ENCODE measurements around the gene THUMPD2. TPM values are rescaled to one million over a fixed set of nuclear protein-coding genes. Genes with fewer than 3 reads are reported as not detected.

The THUMPD2 gene
- total and polyA plus RNA-seq, 2 experiments from 2014 or later, result 5.6 to 5.8 TPM

GRCh38 chr2:39718483-39718882 is 60.6 kb downstream of the THUMPD2 start:
- Histone ChIP-seq H3K4me1 (ENCODE audit: insufficient read depth) (0 out of 2 replicates have a peak, but pooled peaks cover 1% of the 10 kb centered on the region), H2AFZ (no peak overlapping the region), H3F3A (ENCODE audit: insufficient read depth) (no peaks in the 10 kb centered on the region), H3K9ac (no peak overlapping the region), H3K27me3 (replicated peaks; ENCODE audit: insufficient read depth) (no peaks in the 10 kb centered on the region), H3K4me2 (ENCODE audit: unreplicated experiment) (no peak overlapping the region), H3K4me3 (no peak overlapping the region), H3K79me2 (ENCODE audit: insufficient read depth) (no peaks in the 10 kb centered on the region), H3K36me3 (ENCODE audit: low read depth) (no peaks in the 10 kb centered on the region), H4K20me1 (ENCODE audit: insufficient read depth) (no peaks in the 10 kb centered on the region), H3K27ac (no peak overlapping the region), H3K9me3 (ENCODE audit: low read depth) (no peaks in the 10 kb centered on the region), H3K9me2 (ENCODE audit: insufficient read depth) (no peaks in the 10 kb centered on the region)
- in situ Hi-C loops (cut with MboI), result no loop called here
- WGBS, 2 experiments (ENCODE audit: low coverage in 1 of 2, low lambda C conversion rate in 2 of 2, missing lambda C conversion rate in 2 of 2), result 84 to 86% methylated on average over 9 of the region's 9 CpGs
- TF ChIP-seq EZH2phosphoT487 (IDR thresholded peaks at IDR 0.05; ENCODE audit: insufficient read depth, low read depth), result no peak
- no peak for TF ChIP-seq EZH2 (IDR thresholded peaks at IDR 0.05; ENCODE audit: insufficient read depth, poor library complexity, severe bottlenecking)
- DNase-seq, result no peak

GRCh38 chr2:39717067-39717466 is 62.0 kb downstream of the THUMPD2 start:
- 73 to 75% methylated on average over 12 of the region's 12 CpGs for WGBS, 2 experiments (ENCODE audit: low coverage in 1 of 2, low lambda C conversion rate in 2 of 2, missing lambda C conversion rate in 2 of 2)
- H3K9ac ChIP-seq, result no peak overlapping the region
- no peaks in the 10 kb centered on the region for H3K9me3 ChIP-seq (ENCODE audit: low read depth)
- no peak overlapping the region for H3K4me2 ChIP-seq (ENCODE audit: unreplicated experiment)
- H3K9me2 ChIP-seq (ENCODE audit: insufficient read depth), result no peaks in the 10 kb centered on the region
- H2AFZ ChIP-seq, result no peak overlapping the region
- H3K27me3 ChIP-seq (replicated peaks; ENCODE audit: insufficient read depth), result no peaks in the 10 kb centered on the region
- H3K36me3 ChIP-seq (ENCODE audit: low read depth), result no peaks in the 10 kb centered on the region
- H4K20me1 ChIP-seq (ENCODE audit: insufficient read depth), result no peaks in the 10 kb centered on the region
- H3K4me3 ChIP-seq, result no peak overlapping the region
- no peaks in the 10 kb centered on the region for H3K4me1 ChIP-seq (ENCODE audit: insufficient read depth)
- TF ChIP-seq EZH2phosphoT487 (IDR thresholded peaks at IDR 0.05; ENCODE audit: insufficient read depth, low read depth) (no peak), EZH2 (IDR thresholded peaks at IDR 0.05; ENCODE audit: insufficient read depth, poor library complexity, severe bottlenecking) (no peak)
- no peak overlapping the region for H3K27ac ChIP-seq
- no peak for DNase-seq
- in situ Hi-C loops (cut with MboI), result no loop called here
- H3F3A ChIP-seq (ENCODE audit: insufficient read depth), result no peaks in the 10 kb centered on the region
- H3K79me2 ChIP-seq (ENCODE audit: insufficient read depth), result no peaks in the 10 kb centered on the region

GRCh38 chr2:39715822-39716221 is 63.2 kb downstream of the THUMPD2 start:
- TF ChIP-seq EZH2phosphoT487 (IDR thresholded peaks at IDR 0.05; ENCODE audit: insufficient read depth, low read depth), result no peak
- no peak for TF ChIP-seq EZH2 (IDR thresholded peaks at IDR 0.05; ENCODE audit: insufficient read depth, poor library complexity, severe bottlenecking)
- no peak overlapping the region for H3K9ac ChIP-seq
- H3K27ac ChIP-seq, result no peak overlapping the region
- no peak overlapping the region for H2AFZ ChIP-seq
- in situ Hi-C loops (cut with MboI), result no loop called here
- H3K9me3 ChIP-seq (ENCODE audit: low read depth), result no peaks in the 10 kb centered on the region
- H3K4me2 ChIP-seq (ENCODE audit: unreplicated experiment), result no peak overlapping the region
- no peaks in the 10 kb centered on the region for H3K4me1 ChIP-seq (ENCODE audit: insufficient read depth)
- DNase-seq, result no peak
- no peaks in the 10 kb centered on the region for H3K9me2 ChIP-seq (ENCODE audit: insufficient read depth)
- H3F3A ChIP-seq (ENCODE audit: insufficient read depth), result no peaks in the 10 kb centered on the region
- H3K36me3 ChIP-seq (ENCODE audit: low read depth), result no peaks in the 10 kb centered on the region
- no peaks in the 10 kb centered on the region for H3K79me2 ChIP-seq (ENCODE audit: insufficient read depth)
- H3K4me3 ChIP-seq, result no peak overlapping the region
- no peaks in the 10 kb centered on the region for H4K20me1 ChIP-seq (ENCODE audit: insufficient read depth)
- no peaks in the 10 kb centered on the region for H3K27me3 ChIP-seq (replicated peaks; ENCODE audit: insufficient read depth)
- 74 to 82% methylated on average over 3 of the region's 3 CpGs for WGBS, 2 experiments (ENCODE audit: low coverage in 1 of 2, low lambda C conversion rate in 2 of 2, missing lambda C conversion rate in 2 of 2)

GRCh38 chr2:39715095-39715494 is 64.0 kb downstream of the THUMPD2 start:
- H3K36me3 ChIP-seq (ENCODE audit: low read depth), result no peaks in the 10 kb centered on the region
- TF ChIP-seq EZH2 (IDR thresholded peaks at IDR 0.05; ENCODE audit: insufficient read depth, poor library complexity, severe bottlenecking) (no peak), EZH2phosphoT487 (IDR thresholded peaks at IDR 0.05; ENCODE audit: insufficient read depth, low read depth) (no peak)
- H3K27me3 ChIP-seq (replicated peaks; ENCODE audit: insufficient read depth), result no peaks in the 10 kb centered on the region
- no peaks in the 10 kb centered on the region for H3F3A ChIP-seq (ENCODE audit: insufficient read depth)
- DNase-seq, result no peak
- no peak overlapping the region for H2AFZ ChIP-seq
- no peak overlapping the region for H3K9ac ChIP-seq
- H3K4me3 ChIP-seq, result no peak overlapping the region
- no peaks in the 10 kb centered on the region for H3K9me3 ChIP-seq (ENCODE audit: low read depth)
- H3K79me2 ChIP-seq (ENCODE audit: insufficient read depth), result no peaks in the 10 kb centered on the region
- H3K27ac ChIP-seq, result no peak overlapping the region
- no peaks in the 10 kb centered on the region for H3K4me1 ChIP-seq (ENCODE audit: insufficient read depth)
- H4K20me1 ChIP-seq (ENCODE audit: insufficient read depth), result no peaks in the 10 kb centered on the region
- H3K9me2 ChIP-seq (ENCODE audit: insufficient read depth), result no peaks in the 10 kb centered on the region
- in situ Hi-C loops (cut with MboI), result no loop called here
- H3K4me2 ChIP-seq (ENCODE audit: unreplicated experiment), result no peak overlapping the region

- H3K9me3 ChIP-seq (ENCODE audit: low read depth), result no peaks in the 10 kb centered on the region
- H3K36me3 ChIP-seq (ENCODE audit: low read depth), result no peaks in the 10 kb centered on the region
- TF ChIP-seq EZH2 (IDR thresholded peaks at IDR 0.05; ENCODE audit: insufficient read depth, poor library complexity, severe bottlenecking), result no peak
- TF ChIP-seq EZH2phosphoT487 (IDR thresholded peaks at IDR 0.05; ENCODE audit: insufficient read depth, low read depth), result no peak
- H3K9me2 ChIP-seq (ENCODE audit: insufficient read depth), result no peaks in the 10 kb centered on the region
- no peaks in the 10 kb centered on the region for H3K27me3 ChIP-seq (replicated peaks; ENCODE audit: insufficient read depth)
- H3K9ac ChIP-seq, result no peak overlapping the region
- no peaks in the 10 kb centered on the region for H3K4me1 ChIP-seq (ENCODE audit: insufficient read depth)
- H3F3A ChIP-seq (ENCODE audit: insufficient read depth), result no peaks in the 10 kb centered on the region
- in situ Hi-C loops (cut with MboI), result no loop called here
- no peaks in the 10 kb centered on the region for H3K79me2 ChIP-seq (ENCODE audit: insufficient read depth)
- H3K27ac ChIP-seq, result no peak overlapping the region
- H3K4me2 ChIP-seq (ENCODE audit: unreplicated experiment), result no peak overlapping the region
- no peaks in the 10 kb centered on the region for H4K20me1 ChIP-seq (ENCODE audit: insufficient read depth)
- no peak overlapping the region for H2AFZ ChIP-seq
- WGBS, 2 experiments (ENCODE audit: low coverage in 1 of 2, low lambda C conversion rate in 2 of 2, missing lambda C conversion rate in 2 of 2), result 80 to 84% methylated on average over 5 of the region's 5 CpGs
- DNase-seq, result no peak
- H3K4me3 ChIP-seq, result no peak overlapping the region
Measured at GRCh38 chr2:39712953-39713352, 66.1 kb downstream of the THUMPD2 start.
